Measurements from ENCODE around the gene LENEP. TPM values are rescaled to one million over a fixed set of nuclear protein-coding genes. Genes with fewer than 3 reads are reported as not detected.

LENEP gene
- total RNA-seq, 1 donor from 2014 or later = 1.1 TPM

DNA sequence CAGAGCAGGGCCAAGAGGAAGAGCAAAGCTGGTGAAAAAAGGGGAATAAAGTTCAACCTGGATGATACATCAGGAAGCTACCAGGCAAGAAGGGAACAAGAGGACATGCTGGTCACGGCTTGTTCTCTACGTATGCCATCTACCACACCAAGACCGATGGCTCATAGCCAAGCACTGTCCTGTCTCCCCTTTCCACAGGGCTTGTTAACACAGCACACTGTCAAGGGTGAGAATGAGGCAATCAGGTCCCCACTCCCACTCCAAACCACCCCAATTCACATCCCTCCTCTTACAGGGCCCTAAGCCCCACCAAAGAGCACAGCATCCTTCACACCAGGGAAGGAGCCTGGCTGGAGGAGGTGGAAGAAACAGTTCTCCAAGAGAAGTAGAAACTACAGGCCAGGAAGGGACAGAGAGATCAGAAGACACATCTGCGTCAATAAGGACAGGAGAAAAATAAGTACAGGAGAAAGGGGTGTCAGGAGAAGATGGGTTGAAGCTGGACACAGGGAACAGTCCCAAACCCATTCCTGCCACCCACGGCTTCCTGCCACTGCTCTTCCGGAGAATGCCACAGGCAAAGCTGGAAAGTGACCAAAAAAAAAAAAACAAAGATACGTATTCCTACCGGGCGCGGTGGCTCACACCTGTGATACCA lies 21.9 kb upstream of the LENEP start:
- Mint-ChIP-seq H3K9me3 (no peaks in the 10 kb centered on the region), H3K4me3 (peak overlapping the region; percentile 89), H3K4me1 (ENCODE audit: unreplicated experiment) (peaks cover 39% of the 10 kb centered on the region), H3K27ac (peak overlapping the region; percentile 95), H3K36me3 (peaks cover 7% of the 10 kb centered on the region), H3K27me3 (no peaks in the 10 kb centered on the region)
- TF ChIP-seq, protein P1, sequence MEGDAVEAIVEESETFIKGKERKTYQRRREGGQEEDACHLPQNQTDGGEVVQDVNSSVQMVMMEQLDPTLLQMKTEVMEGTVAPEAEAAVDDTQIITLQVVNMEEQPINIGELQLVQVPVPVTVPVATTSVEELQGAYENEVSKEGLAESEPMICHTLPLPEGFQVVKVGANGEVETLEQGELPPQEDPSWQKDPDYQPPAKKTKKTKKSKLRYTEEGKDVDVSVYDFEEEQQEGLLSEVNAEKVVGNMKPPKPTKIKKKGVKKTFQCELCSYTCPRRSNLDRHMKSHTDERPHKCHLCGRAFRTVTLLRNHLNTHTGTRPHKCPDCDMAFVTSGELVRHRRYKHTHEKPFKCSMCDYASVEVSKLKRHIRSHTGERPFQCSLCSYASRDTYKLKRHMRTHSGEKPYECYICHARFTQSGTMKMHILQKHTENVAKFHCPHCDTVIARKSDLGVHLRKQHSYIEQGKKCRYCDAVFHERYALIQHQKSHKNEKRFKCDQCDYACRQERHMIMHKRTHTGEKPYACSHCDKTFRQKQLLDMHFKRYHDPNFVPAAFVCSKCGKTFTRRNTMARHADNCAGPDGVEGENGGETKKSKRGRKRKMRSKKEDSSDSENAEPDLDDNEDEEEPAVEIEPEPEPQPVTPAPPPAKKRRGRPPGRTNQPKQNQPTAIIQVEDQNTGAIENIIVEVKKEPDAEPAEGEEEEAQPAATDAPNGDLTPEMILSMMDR (conservative IDR thresholded peaks at IDR 0.05) = no peak
- no peak for DNase-seq (ENCODE audit: extremely low spot score, unreplicated experiment)

- Mint-ChIP-seq H3K27me3 (no peaks in the 10 kb centered on the region), H3K36me3 (peaks cover 7% of the 10 kb centered on the region), H3K4me3 (peak overlapping the region; percentile 83), H3K27ac (no peak overlapping the region), H3K4me1 (ENCODE audit: unreplicated experiment) (peaks cover 43% of the 10 kb centered on the region), H3K9me3 (no peaks in the 10 kb centered on the region)
- no peak for DNase-seq (ENCODE audit: extremely low spot score, unreplicated experiment)
- TF ChIP-seq, protein P1 (conservative IDR thresholded peaks at IDR 0.05) = no peak
These were observed 21.2 kb upstream of the LENEP start for GRCh38 chr1:154972213-154972516.

- Mint-ChIP-seq H3K9me3 (no peaks in the 10 kb centered on the region), H3K4me3 (peak overlapping the region; percentile 83), H3K27ac (no peak overlapping the region), H3K4me1 (ENCODE audit: unreplicated experiment) (peaks cover 42% of the 10 kb centered on the region), H3K36me3 (peaks cover 7% of the 10 kb centered on the region), H3K27me3 (no peaks in the 10 kb centered on the region)
- no peak for DNase-seq (ENCODE audit: extremely low spot score, unreplicated experiment)
- TF ChIP-seq, protein P1 (conservative IDR thresholded peaks at IDR 0.05) = no peak
These were observed 20.7 kb upstream of the LENEP start for GRCh38 chr1:154972517-154973343.

- H3K27me3 Mint-ChIP-seq = no peaks in the 10 kb centered on the region
- TF ChIP-seq, protein P1 (conservative IDR thresholded peaks at IDR 0.05) = peak; percentile 35
- peak; percentile 94 for DNase-seq (ENCODE audit: extremely low spot score, unreplicated experiment)
- H3K36me3 Mint-ChIP-seq = peaks cover 3% of the 10 kb centered on the region
- H3K4me3 Mint-ChIP-seq = peak overlapping the region; percentile 83
- no peak overlapping the region for H3K27ac Mint-ChIP-seq
- peaks cover 37% of the 10 kb centered on the region for H3K4me1 Mint-ChIP-seq (ENCODE audit: unreplicated experiment)
- H3K9me3 Mint-ChIP-seq = no peaks in the 10 kb centered on the region
These were observed 19.9 kb upstream of the LENEP start for GRCh38 chr1:154973344-154974101.

GRCh38 chr1:154974102-154974807 lies 19.1 kb upstream of the LENEP start, which contains the start of gene CKS1B:
Gene CKS1B (plus strand): TSS chr1:154974681. CDS start chr1:154974746, 65 bp downstream.
- no peak within 1 kb of the TSS for H3K4me3 Mint-ChIP-seq
- H3K4me1 Mint-ChIP-seq (ENCODE audit: unreplicated experiment) = peaks cover 33% of the 10 kb centered on the region
- peaks cover under 1% of the 10 kb centered on the region for H3K36me3 Mint-ChIP-seq
- peak; percentile 96 for DNase-seq (ENCODE audit: extremely low spot score, unreplicated experiment)
- H3K9me3 Mint-ChIP-seq = no peaks in the 10 kb centered on the region
- TF ChIP-seq, protein P1 (conservative IDR thresholded peaks at IDR 0.05) = no peak
- no peaks in the 10 kb centered on the region for H3K27me3 Mint-ChIP-seq
- H3K27ac Mint-ChIP-seq = no peak within 1 kb of the TSS

Data from type B pancreatic cell (in vitro differentiated cells).